ENCODE measurements around the gene SUSD5.
"Not testable (repeated sequence)": the region's sequence is repeated elsewhere in the genome, so short reads cannot be mapped to it uniquely, and the experiment has no call there.

SUSD5 gene

GRCh38 chr3:33111581-33111980, 107.0 kb downstream of the SUSD5 start:
- DNase-seq = no peak

DNA sequence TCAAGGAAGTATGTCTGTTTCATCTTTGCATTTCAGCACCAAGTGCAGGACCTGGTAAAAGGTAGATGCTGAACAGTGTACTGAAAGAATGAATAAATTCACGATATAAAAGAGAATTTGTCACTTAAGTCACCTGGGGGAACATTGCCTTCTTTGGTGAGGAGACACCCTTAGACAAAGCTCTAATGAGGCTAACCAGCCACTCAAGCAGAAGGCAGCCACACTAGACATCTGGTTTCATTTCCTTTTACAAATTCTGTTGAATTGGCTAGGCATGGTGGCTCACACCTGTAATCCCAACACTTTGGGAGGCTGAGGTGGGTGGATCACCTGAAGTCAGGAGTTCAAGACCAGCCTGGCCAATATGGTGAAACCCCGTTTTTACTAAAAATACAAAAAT, 111.8 kb downstream of the SUSD5 start:
- DNase-seq = not testable (repeated sequence)

- no peak for DNase-seq
Measured at GRCh38 chr3:33105341-33105948, 113.2 kb downstream of the SUSD5 start.

DNA sequence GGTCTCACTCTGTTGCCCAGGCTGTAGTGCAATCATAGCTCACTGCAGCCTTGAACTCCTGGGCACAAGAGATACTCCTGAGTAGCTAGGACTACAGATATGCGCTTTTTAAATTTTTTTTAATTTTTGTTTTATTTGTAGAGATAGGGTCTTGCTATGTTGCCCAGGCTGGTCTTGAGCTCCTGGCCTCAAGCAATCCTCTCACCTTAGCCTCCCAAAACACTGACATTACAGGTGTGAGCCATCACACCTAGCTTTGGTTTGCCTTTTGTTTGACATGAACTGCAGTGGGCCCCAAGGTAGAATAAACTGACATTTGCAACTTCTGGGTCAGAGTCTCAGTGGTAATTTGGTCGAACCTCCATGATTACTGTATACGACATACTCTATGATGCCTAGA, 113.8 kb downstream of the SUSD5 start:
- DNase-seq = no peak

DNA sequence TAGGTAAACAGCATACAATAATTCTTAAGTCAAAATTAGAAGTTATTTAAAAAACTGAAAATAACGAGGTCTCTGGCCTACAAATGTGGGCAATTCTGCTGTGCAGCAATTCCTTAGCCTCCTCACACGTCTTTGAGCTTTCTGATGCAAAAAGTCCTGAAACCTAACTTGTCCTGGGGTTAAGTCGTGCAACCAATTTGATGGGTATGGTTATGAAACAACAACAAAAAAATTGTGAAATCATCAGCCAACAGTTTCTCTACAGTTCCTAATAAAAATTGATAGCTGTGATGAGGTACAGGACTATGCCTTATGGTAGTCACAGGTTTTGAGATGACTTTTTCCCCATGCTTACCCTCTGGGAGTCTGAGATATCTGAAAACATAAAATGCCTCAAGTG, 115.1 kb downstream of the SUSD5 start:
- no peak for DNase-seq

GRCh38 chr3:33103034-33103433, 115.6 kb downstream of the SUSD5 start:
- DNase-seq = no peak

- DNase-seq = no peak
Measured at GRCh38 chr3:33100229-33100628, 118.4 kb downstream of the SUSD5 start.
